IMR-90 (cell line): ENCODE results near the gene NPHP4. TPM values are rescaled to one million over a fixed set of nuclear protein-coding genes. Genes with fewer than 3 reads are reported as not detected.

ENCODE experiments used
- ATAC-seq: fragments of 200-7000 bp; cut with Tn5 transposase; 2 replicates; pipeline ENCODE4 v1.9.1; 2020; ENCODE audit warnings: low read depth, mild to moderate bottlenecking, moderate library complexity
- BruUV-seq: library from RNA; stranded (reverse); fragments of 400-500 nt; replicated peaks from 2 replicates; lab custom pipeline; 2021; lab: Mats Ljungman, UMichigan
- CTCF ChIA-PET: fragments of 300-600 bp; formaldehyde crosslinking; extraction: SDS; loops from one replicate; lab custom pipeline; 2021; ENCODE audit warnings: antibody characterized with exemption; lab: Yijun Ruan, JAX
- POLR2A ChIA-PET: fragments of 300-600 bp; sonication (Branson Sonifier 250); formaldehyde crosslinking; loops from one replicate; lab custom pipeline; 2022; ENCODE audit warnings: antibody characterized with exemption; ENCODE audit not compliant: unreplicated experiment; lab: Charles Lee
- DNase-seq: peaks from one replicate; pipeline ENCODE4 v3.0.0; 2013
- H2AFZ ChIP-seq: replicated peaks from 2 replicates; pipeline ENCODE3; 2013; ENCODE audit warnings: low read length, mild to moderate bottlenecking; ENCODE audit not compliant: poor library complexity
- H2AK5ac ChIP-seq: 2 replicates; pipeline ENCODE4 v1.6.1; 2013; ENCODE audit warnings: low read depth, low read length, inconsistent platforms
- H2AK9ac ChIP-seq: replicated peaks from 2 replicates; pipeline ENCODE3; 2013; ENCODE audit warnings: mild to moderate bottlenecking, low read depth, low read length, moderate library complexity; ENCODE audit not compliant: poor library complexity
- H2BK120ac ChIP-seq: 2 replicates; pipeline ENCODE4 v1.6.1; 2013; ENCODE audit warnings: low read depth, low read length, inconsistent platforms
- H2BK15ac ChIP-seq: 3 replicates; pipeline ENCODE4 v1.6.1; 2013; ENCODE audit warnings: low read depth, low read length, inconsistent platforms
- H2BK20ac ChIP-seq: 2 replicates; pipeline ENCODE4 v1.6.1; 2013; ENCODE audit warnings: low read depth, mild to moderate bottlenecking, inconsistent platforms, low read length, moderate library complexity
- H2BK5ac ChIP-seq: 2 replicates; pipeline ENCODE4 v1.6.1; 2013; ENCODE audit warnings: mild to moderate bottlenecking, low read depth, low read length, inconsistent platforms; ENCODE audit not compliant: poor library complexity, severe bottlenecking
- H3K14ac ChIP-seq: replicated peaks from 2 replicates; pipeline ENCODE4 v1.6.1; 2013; ENCODE audit warnings: low read depth, low read length, inconsistent platforms
- H3K18ac ChIP-seq: 2 replicates; pipeline ENCODE4 v1.6.1; 2013; ENCODE audit warnings: low read depth, low read length, control low read depth
- H3K23ac ChIP-seq: 2 replicates; pipeline ENCODE4 v1.6.1; 2013; ENCODE audit warnings: low read depth, low read length, inconsistent platforms
- H3K27ac ChIP-seq: 2 replicates; pipeline ENCODE4 v1.5.1; 2013; ENCODE audit warnings: mild to moderate bottlenecking, control low read depth, low read length; ENCODE audit not compliant: insufficient read depth
- H3K27me3 ChIP-seq: 2 replicates; pipeline ENCODE4 v1.6.1; 2013; ENCODE audit warnings: low read length; ENCODE audit not compliant: control insufficient read depth, insufficient read depth
- H3K36me3 ChIP-seq: 2 replicates; pipeline ENCODE4 v1.6.1; 2013; ENCODE audit warnings: low read length, mixed read lengths; ENCODE audit not compliant: control insufficient read depth, insufficient read depth
- H3K4ac ChIP-seq: 2 replicates; pipeline ENCODE4 v1.6.1; 2013; ENCODE audit warnings: low read depth, low read length, inconsistent platforms
- H3K4me1 ChIP-seq: 2 replicates; pipeline ENCODE4 v1.6.1; 2013; ENCODE audit warnings: low read length, mixed read lengths; ENCODE audit not compliant: control insufficient read depth, insufficient read depth
- H3K4me2 ChIP-seq: 2 replicates; pipeline ENCODE4 v1.6.1; 2013; ENCODE audit warnings: low read depth, mild to moderate bottlenecking, control low read depth, low read length, moderate library complexity
- H3K4me3 ChIP-seq: 2 replicates; pipeline ENCODE4 v1.5.1; 2013; ENCODE audit warnings: low read depth, mild to moderate bottlenecking, control low read depth, low read length, moderate library complexity; ENCODE audit not compliant: insufficient read depth
- H3K56ac ChIP-seq: 2 replicates; pipeline ENCODE4 v1.6.1; 2013; ENCODE audit warnings: low read length, inconsistent platforms; ENCODE audit not compliant: insufficient read depth; ENCODE audit errors: extremely low read depth
- H3K79me1 ChIP-seq, 2 experiments: 2 replicates each; pipeline ENCODE4 v1.6.1; 2013; ENCODE audit warnings: low read length in 2 of 2, inconsistent platforms in 1 of 2, low read depth in 1 of 2
- H3K9ac ChIP-seq: 2 replicates; pipeline ENCODE4 v1.6.1; 2013; ENCODE audit warnings: low read depth, low read length, control low read depth
- H3K9me1 ChIP-seq: 2 replicates; pipeline ENCODE4 v1.6.1; 2013; ENCODE audit warnings: low read length, inconsistent platforms; ENCODE audit not compliant: insufficient read depth
- H3K9me3 ChIP-seq: 2 replicates; pipeline ENCODE4 v1.6.1; 2013; ENCODE audit warnings: low read length; ENCODE audit not compliant: control insufficient read depth, insufficient read depth
- H4K20me1 ChIP-seq: 2 replicates; pipeline ENCODE4 v1.6.1; 2013; ENCODE audit warnings: low read length, inconsistent platforms; ENCODE audit not compliant: insufficient read depth
- H4K5ac ChIP-seq: 2 replicates; pipeline ENCODE4 v1.6.1; 2013; ENCODE audit warnings: mild to moderate bottlenecking, low read depth, low read length, control low read depth
- H4K8ac ChIP-seq, 2 experiments: 2 replicates each; pipeline ENCODE4 v1.6.1; 2013; ENCODE audit warnings: low read depth in 2 of 2, low read length in 2 of 2, control low read depth in 1 of 2, inconsistent platforms in 1 of 2
- H4K91ac ChIP-seq: 2 replicates; pipeline ENCODE4 v1.6.1; 2013; ENCODE audit warnings: low read depth, low read length, inconsistent platforms; ENCODE audit not compliant: insufficient read depth
- BHLHE40 ChIP-seq: fragments of 150-350 bp; IDR thresholded peaks from 2 replicates; pipeline ENCODE4 v1.6.1; 2016; ENCODE audit warnings: mild to moderate bottlenecking, low read depth, low read length
- CEBPB ChIP-seq: IDR thresholded peaks from 2 replicates; pipeline ENCODE4 v1.6.1; 2012; ENCODE audit warnings: low read depth, low read length, improper control_type of control experiment
- ELK1 ChIP-seq: fragments of 150-350 bp; IDR thresholded peaks from 2 replicates; pipeline ENCODE4 v1.6.1; 2016; ENCODE audit warnings: low read depth, mild to moderate bottlenecking, low read length, moderate library complexity, borderline replicate concordance
- MAZ ChIP-seq: IDR thresholded peaks from 2 replicates; pipeline ENCODE4 v1.6.1; 2012; ENCODE audit warnings: low read depth, mild to moderate bottlenecking, low read length, improper control_type of control experiment, moderate library complexity, borderline replicate concordance
- MXI1 ChIP-seq: IDR thresholded peaks from 2 replicates; pipeline ENCODE4 v1.6.1; 2012; ENCODE audit warnings: low read depth, mild to moderate bottlenecking, low read length, moderate library complexity, borderline replicate concordance
- POLR2A ChIP-seq: IDR thresholded peaks from 2 replicates; pipeline ENCODE4 v1.6.1; 2012; ENCODE audit warnings: mild to moderate bottlenecking, low read depth, low read length
- RAD21 ChIP-seq: IDR thresholded peaks from 2 replicates; pipeline ENCODE4 v1.6.1; 2012; ENCODE audit warnings: low read length, improper control_type of control experiment
- RCOR1 ChIP-seq: IDR thresholded peaks from 2 replicates; pipeline ENCODE4 v1.6.1; 2012; ENCODE audit warnings: mild to moderate bottlenecking, low read length, improper control_type of control experiment; ENCODE audit not compliant: insufficient replicate concordance
- RFX5 ChIP-seq: IDR thresholded peaks from 2 replicates; pipeline ENCODE4 v1.8.0; 2012; ENCODE audit warnings: low read depth, mild to moderate bottlenecking, low read length, moderate library complexity
- WGBS, 2 experiments: methylation state at CpG; one replicate each; pipeline versions ENCODE4 v1.1.5 to v1.1.7; 2013; ENCODE audit warnings: missing lambda C conversion rate in 2 of 2; ENCODE audit not compliant: insufficient read length in 1 of 2; ENCODE audit errors: extremely low coverage in 2 of 2; 5-methylcytosine and 5-hydroxymethylcytosine counted together
- dilution Hi-C: fragments of 300-500 bp; cut with HindIII; formaldehyde crosslinking; loops from one replicate; pipeline ENCODE4 v1.14.3; 2018; ENCODE audit warnings: low sequenced_read_pairs; ENCODE audit not compliant: unreplicated experiment
- in situ Hi-C: fragments of 300-500 bp; cut with MboI; formaldehyde crosslinking; loops from 3 replicates; pipeline ENCODE4 v1.14.3; 2019; ENCODE audit warnings: low sequenced_read_pairs, inconsistent platforms, mixed read lengths
- intact Hi-C: fragments of 100-400 bp; cut with micrococcal nuclease; formaldehyde crosslinking; loops from 2 replicates; pipeline ENCODE4 v1.10.0; 2022
- polyA plus RNA-seq, 3 experiments: library from polyadenylated mRNA; depleted of rRNA; stranded (reverse); fragments of >200 nt; gene quantifications; 2 replicates each; pipeline ENCODE4 v1.2.3, GENCODE V29; 2012; ENCODE audit warnings: low replicate concordance in 1 of 3
- total RNA-seq: library from RNA; depleted of rRNA; stranded (reverse); fragments of >200 nt; gene quantifications from 2 replicates; pipeline ENCODE4 v1.2.3, GENCODE V29; 2012

The NPHP4 gene
- total and polyA plus RNA-seq, 2 of the 4 experiments (the other 2 are of a cell fraction): 2.0 to 5.5 TPM

GRCh38 chr1:5976231-5976630 lies 16.0 kb downstream of the NPHP4 start:
- ChIA-PET POLR2A (no interaction called here), CTCF (no interaction called here)
- TF ChIP-seq POLR2A: no peak
- no peak for TF ChIP-seq RCOR1
- TF ChIP-seq MXI1: no peak
- TF ChIP-seq RAD21: no peak
- TF ChIP-seq ELK1: no peak
- no peak for TF ChIP-seq MAZ
- TF ChIP-seq BHLHE40: no peak
- no peak for TF ChIP-seq RFX5
- TF ChIP-seq CEBPB: no peak
- H3K18ac ChIP-seq: no peak overlapping the region
- no peak for ATAC-seq
- no peaks in the 10 kb centered on the region for H3K9me1 ChIP-seq
- H3K4me3 ChIP-seq: no peak overlapping the region
- no peak overlapping the region for H3K4me2 ChIP-seq
- H3K36me3 ChIP-seq: no peaks in the 10 kb centered on the region
- H3K56ac ChIP-seq: no peak overlapping the region
- no peak overlapping the region for H4K8ac ChIP-seq
- dilution Hi-C loops: no loop called here
- H3K79me1 ChIP-seq: no peaks in the 10 kb centered on the region; a peak in 1 of 4 replicates
- H3K27me3 ChIP-seq: no peaks in the 10 kb centered on the region
- 96% methylated on average over 8 of the region's 16 CpGs; no CpG with 5 or more reads in 1 of the 2 experiments for WGBS, 2 experiments
- H2BK5ac ChIP-seq: no peak overlapping the region
- BruUV-seq: no TSS peak
- no peak overlapping the region for H2AK5ac ChIP-seq
- no peak overlapping the region for H3K27ac ChIP-seq
- no peak overlapping the region for H3K23ac ChIP-seq
- H4K20me1 ChIP-seq: no peaks in the 10 kb centered on the region
- H2BK20ac ChIP-seq: no peak overlapping the region
- no peak overlapping the region for H2BK120ac ChIP-seq
- no peak for DNase-seq
- no peak overlapping the region for H3K14ac ChIP-seq
- H3K4ac ChIP-seq: no peak overlapping the region
- H2BK15ac ChIP-seq: no peak overlapping the region
- in situ Hi-C loops: loop anchor here (5.0 kb wide), 1 partner anchor 469 kb away; no protein-coding TSS in a partner anchor
- no peak overlapping the region for H3K9ac ChIP-seq
- no peak overlapping the region for H2AFZ ChIP-seq
- H2AK9ac ChIP-seq: no peak overlapping the region
- peaks cover 2% of the 10 kb centered on the region; the same call in 1 of the 2 replicates for H3K4me1 ChIP-seq
- no peak overlapping the region for H4K5ac ChIP-seq
- H4K91ac ChIP-seq: no peak overlapping the region
- no peaks in the 10 kb centered on the region for H3K9me3 ChIP-seq
- intact Hi-C loops: no loop called here
